ENCODE measurements around the gene DOCK9. TPM values are rescaled to one million over a fixed set of nuclear protein-coding genes. Genes with fewer than 3 reads are reported as not detected.
"Not testable (repeated sequence)": the region's sequence is repeated elsewhere in the genome, so short reads cannot be mapped to it uniquely, and the experiment has no call there.

DOCK9 gene
- total RNA-seq, 1 donor from 2014 or later = 99.8 TPM

DNA sequence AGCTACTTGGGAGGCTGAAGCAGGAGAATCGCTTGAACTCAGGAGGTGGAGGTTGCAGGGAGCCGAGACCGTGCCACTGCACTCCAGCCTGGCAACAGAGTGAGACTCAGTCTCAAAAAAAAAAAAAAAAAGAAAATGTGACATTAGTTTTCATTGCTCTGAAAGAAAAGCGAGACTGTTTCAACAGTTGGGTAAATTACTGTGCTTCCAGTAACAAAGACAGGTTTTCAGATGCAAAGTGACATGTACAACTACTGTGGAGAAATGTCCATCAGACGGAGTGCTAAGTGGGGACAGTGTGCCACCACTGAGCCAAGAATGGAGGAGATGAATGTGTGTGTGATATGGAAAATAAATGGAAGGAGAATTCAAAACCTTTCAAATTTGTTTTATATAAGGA is 201.2 kb downstream of the DOCK9 start:
- intact Hi-C loops (cut with micrococcal nuclease) = no loop called here

DNA sequence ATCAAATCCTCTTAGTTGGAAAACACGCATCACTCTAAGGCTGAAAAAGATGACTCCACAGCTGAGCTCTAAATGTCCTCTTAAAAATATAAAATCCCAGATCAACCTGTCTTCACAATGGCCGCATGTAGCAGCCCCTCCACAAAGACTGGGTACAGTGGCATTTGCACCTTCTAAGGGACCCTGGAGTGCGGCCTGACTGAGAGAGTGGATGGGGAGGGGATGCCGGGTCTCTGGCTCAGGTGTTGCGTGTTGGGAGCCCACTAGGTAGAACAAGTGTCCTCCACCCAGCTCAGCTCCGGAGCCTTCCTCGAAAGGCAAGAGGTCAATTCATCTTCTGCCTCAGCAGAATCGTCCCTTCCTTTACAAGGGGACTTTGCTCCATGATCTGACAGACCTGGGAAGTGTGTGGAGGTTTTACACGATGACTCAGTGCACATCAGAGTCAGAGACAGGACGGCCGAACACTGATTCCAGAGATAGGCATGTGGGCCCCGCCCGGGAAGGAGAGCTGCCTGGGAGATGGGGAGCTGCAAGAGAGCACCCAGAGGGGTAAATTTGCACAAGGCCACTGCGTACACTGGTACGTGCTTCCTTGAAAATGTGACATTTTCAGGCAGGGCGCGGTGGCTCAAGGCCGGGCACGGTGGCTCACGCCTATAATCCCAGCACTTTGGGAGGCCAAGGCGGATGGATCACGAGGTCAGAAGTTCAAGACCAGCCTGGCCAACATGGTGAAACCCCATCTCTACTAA is 201.8 kb downstream of the DOCK9 start:
- intact Hi-C loops (cut with micrococcal nuclease) = no loop called here

DNA sequence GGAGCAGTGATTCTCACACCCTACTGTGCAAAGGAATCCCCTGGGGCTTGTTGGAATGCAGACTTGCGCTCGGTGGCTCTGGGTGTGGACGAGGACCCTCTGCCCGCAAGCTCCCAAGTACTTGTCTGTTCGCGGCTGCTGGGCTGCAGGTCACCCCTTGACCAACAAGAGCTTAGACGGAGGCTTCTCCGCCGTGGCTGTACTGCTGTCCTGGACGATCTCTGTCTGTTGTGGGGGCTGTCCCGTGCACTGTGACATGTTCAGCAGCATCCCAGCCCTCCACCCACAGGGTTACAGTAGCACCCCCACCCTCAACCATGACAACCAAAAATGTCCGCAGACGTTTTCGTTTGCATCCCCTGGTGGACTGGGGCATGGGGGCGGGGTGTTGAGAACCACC is 202.5 kb downstream of the DOCK9 start:
- intact Hi-C loops (cut with micrococcal nuclease) = no loop called here

DNA sequence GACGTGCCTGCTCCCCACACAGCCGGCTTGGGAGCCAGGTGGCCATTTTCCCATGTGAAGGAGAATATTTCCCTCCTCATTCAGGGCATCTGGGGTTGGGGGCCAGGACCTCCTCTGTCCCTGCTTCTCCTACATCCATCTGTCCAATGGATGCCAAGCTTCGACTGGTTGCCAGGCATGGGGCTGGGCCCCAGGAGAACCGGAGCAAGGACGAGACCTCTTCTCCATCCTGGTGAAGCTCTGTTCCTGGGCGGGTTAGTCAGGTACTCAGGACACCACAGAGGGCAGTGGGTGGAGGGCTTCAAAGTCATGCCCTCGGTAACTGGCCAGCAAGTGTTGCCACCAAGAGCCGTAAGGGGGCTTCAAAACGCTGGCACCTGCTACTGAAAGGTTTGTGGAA is 203.1 kb downstream of the DOCK9 start:
- intact Hi-C loops (cut with micrococcal nuclease) = no loop called here

DNA sequence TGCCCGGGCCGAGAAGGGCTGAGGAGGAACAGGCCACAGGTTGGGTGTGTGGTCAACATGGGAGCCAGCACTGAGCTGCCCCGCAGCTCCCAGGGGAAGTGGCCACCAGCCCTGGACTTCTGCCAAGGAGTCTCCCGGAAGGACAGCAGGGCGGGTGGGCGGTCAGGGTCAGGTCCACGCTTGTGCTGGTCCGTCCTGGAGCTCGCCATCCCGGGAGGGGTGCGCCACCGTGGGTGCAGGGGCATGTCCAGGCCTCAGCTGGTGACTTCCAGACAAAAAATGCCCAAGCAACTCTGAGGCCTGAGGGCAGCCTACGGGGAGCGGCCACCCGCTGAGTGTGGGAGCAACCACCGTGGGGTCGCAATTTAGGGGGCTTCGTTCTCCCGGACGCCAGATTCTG is 203.9 kb downstream of the DOCK9 start:
- intact Hi-C loops (cut with micrococcal nuclease) = no loop called here

DNA sequence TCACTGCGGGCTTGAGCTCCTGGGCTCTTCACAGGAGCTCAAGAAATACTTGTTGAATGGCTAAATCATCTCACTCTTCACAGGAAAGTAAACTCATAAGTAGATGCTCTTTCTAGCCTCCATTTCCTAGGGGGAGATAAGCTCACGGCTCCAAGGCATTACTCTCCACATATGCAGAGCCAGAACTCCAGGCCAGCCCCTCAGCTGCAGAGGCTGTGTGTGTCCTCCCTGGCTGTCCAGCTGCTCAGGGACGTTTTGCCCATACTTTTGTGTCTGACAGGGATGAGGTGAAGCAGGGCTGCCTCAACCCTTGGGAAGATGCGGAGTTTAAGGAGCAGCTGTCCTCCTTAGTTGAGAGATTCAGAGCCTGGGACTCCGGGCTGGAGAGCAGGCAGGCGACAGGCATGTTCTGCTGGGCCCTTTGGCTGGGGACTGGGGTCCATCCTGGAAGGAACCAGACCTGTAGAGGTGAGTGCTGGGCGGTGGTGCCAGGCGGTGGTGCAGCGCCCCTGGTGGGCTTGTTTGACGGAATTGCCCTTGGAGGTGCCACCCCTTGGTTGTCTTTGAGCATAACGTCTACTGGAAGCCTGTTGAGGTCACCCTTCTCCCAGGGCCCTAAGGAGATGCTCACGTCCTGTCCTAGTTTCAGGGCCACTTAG is 204.9 kb downstream of the DOCK9 start:
- intact Hi-C loops (cut with micrococcal nuclease) = no loop called here

DNA sequence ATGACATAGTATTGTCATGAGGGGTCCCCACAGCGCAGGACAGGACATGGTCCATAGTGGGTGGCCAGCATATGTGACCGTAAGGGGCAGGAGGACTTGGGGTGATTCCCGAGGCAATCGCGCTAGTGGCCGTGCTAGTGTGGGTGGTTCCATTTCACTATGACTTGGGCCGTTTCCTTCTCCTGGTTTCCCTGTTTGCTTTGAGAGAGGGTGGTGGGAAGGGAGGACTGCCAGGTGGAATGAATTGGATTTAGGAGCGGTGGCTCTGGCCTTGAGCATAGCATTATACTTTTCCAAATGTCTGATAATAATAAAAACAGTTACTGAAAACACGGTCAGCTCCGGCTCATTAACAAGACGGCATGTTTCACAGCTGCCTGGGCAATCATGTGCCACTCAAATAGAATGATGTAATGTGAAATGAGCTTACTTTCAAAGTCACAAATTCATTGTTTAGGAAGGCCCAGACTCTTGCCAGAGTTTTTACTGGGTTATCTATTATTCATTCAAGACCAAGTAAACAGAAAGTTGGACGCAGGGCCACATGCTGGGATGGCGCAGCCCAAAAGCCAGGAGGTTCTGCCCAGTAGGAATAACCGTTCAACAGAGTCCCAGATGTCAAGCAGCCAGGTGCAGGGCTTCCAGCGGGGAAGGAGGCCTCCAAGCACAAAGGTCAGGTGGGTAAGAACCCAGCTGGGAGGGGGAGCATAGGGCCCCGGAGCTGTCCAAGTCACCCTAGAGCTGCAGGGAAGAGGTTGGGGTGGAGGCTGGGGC is 205.8 kb downstream of the DOCK9 start:
- intact Hi-C loops (cut with micrococcal nuclease) = no loop called here

DNA sequence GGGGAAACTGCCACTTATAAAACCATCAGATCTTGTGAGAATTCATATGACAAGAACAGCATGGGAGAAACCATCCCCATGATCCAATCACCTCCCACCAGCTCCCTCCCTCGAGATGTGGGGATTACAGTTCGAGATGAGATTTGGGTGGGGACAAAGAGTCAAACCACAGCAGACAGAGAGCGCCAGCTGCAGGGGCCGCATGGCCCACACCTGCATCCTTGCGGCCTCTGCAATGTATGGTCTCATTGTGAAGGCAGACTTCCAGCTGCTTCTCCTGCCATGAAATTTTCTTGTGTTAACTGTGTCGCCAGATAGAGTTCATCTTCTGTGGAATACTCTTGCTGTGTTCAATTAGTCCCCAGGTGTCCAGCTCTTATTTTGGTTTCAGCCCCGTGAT is 208.1 kb downstream of the DOCK9 start:
- intact Hi-C loops (cut with micrococcal nuclease) = no loop called here

DNA sequence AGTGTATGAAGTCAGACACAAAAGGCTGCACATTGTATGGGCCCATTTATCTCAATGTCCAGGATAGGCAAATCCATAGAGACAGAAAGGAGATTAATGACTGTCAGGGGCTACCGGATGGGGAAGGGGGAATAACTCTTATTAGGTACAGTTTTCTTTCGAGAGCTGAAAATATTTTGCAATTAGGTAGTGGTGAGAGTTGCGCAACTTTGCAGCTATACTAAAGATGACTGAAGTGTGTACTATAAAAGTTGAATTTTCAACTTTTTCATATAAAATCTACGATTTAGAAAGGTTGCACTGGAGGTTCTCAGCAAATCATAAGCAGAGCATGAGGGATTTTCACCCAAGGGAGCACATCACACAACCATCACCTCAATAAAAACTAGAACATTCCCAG is 209.3 kb downstream of the DOCK9 start:
- intact Hi-C loops (cut with micrococcal nuclease) = no loop called here

DNA sequence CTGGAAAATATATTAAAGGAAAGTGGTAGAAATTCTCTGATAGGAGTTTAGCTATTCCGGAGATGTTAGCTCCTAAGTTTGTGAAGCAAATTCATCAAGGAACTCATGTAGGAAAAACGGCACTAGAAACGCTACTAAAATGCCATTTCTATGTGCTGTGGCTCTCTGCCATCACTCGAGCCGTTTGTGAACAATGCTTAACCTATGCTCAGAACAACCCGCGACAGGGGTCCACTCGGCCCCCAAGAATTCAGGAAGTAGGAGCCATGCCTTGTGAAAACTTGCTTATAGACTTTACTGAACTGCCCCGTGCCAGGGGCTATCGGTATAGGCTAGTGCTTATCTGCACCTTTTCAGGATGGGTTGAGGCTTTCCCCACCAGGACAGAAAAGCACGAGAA is 211.2 kb downstream of the DOCK9 start:
- intact Hi-C loops (cut with micrococcal nuclease) = no loop called here

DNA sequence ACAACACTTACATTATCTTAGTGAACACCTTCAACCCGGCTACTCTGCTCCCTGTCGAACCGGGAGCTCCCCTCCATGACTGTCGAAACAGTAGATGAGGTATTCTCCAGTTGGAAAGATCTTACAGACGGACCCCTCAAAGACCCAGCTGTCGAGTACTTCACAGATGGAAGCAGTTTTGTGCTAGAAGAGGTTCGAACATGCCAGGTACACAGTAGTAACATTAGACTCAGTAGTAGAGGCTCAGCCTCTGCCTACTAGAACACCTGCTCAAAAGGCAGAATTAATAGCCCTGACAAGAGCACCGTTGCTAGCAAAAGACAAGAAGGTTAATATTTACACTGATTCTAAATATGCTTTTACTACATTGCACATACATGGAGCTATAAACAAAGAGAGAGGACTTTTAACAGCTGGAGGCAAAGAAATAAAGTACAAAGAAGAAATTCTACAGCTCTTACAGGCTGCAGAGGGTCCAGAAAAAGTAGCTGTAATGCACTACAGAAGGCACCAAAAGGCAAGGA is 211.8 kb downstream of the DOCK9 start:
- intact Hi-C loops (cut with micrococcal nuclease) = no loop called here

DNA sequence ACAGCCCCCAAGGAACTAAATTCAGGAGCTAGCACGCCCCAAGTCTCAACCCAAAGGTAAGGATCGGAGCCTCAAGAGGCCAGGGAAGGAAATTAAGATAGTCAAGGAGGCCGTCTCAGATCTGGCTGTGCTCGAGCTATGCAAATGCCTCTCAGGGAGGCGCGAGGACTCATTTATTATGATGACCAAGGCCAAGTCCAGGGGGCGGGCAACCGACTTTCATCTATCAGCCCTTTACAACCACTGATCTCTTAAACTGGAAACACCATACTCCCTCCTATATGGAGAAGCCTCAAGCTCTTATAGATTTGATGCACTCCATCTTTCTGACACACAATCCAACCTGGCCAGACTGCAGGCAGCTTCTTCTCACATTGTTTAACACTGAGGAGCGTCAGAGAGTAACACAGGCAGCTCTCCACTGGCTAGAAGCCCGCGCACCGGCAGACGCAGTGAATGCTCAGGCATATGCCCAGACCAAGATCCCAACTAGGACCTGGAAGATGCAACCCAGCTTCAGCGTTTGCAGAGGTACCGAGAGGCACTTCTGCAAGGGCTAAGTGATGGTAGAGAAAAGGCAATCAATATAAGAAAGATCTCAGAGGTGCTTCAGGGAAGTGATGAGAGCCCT is 215.8 kb downstream of the DOCK9 start:
- intact Hi-C loops (cut with micrococcal nuclease) = no loop called here

DNA sequence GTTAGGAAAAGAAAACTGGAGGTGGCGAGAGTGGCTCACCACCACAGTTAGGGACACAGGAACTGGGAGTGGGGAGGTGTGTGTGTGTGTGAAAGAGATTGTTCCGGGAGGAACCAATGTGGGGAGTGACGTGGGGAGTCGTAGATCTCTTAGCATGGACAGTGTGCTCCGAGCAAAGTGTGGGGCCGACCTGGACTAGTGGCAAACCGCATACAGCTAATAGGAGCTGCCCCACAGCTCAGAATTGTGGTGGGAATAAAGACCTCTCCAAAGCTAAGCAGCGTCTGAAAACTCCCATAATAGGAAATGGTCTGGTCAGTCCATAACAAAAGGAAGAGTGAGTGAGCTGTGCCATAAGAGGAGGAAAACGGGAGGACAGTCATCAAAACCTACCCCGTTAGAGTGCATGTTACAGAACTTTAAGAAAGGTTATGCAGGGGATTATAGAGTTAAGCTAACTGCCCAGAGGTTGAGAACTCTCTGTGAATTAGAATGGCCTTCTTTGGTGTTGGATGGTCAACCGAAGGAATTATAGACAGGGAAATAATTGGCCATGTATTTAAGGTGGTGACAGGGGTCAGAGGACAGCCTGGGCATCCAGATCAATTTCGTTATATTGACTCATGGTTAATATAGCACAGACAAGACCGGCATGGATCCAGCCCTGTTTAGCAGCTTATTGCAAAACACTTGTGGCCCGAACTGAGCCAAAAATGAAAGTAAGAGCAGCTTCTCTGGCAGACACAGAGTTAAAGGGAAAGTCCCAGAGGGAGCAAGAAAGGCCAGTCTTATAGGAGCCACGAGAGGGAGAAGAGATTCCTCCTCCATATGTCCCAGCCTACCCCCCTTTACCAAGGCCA is 216.5 kb downstream of the DOCK9 start:
- intact Hi-C loops (cut with micrococcal nuclease) = no loop called here

DNA sequence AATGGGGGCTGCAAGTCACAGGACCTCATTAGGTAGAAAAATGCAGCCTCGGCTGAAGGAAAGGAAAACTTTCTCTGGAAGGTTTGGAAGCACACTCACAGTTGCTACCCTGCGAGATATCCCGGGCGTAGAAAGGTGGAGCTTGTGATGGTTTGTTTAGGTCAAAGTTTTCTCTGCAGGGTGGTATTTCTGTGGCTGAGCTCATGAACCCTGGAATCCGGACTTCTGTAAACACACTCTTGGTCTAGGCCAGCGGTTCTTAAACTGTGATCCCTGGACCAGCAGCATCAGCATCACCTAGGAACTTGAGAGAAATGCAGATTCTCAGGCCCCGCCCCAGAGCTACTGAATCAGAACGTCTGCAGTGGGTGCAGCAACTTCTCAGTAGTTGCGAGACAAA is 222.1 kb downstream of the DOCK9 start:
- intact Hi-C loops (cut with micrococcal nuclease) = no loop called here

DNA sequence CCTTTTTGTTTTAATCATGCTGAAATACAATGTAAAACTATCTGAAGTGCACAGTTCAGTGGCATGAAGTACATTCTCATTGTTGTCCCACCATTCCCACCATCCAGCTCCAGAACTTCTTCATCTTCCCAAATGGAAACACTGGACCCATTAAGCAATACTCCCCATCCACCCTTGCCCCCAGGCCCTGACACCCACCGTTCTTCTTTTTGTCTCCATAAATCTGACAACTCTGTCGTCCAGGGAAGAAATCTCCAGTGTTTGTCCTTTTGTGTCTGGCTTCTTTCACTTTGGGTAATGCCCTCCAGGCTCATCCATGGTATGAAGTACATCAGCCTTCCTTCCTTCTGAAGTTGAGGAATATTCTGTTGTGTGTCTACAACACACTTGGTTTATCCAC is 222.7 kb downstream of the DOCK9 start:
- intact Hi-C loops (cut with micrococcal nuclease) = no loop called here

DNA sequence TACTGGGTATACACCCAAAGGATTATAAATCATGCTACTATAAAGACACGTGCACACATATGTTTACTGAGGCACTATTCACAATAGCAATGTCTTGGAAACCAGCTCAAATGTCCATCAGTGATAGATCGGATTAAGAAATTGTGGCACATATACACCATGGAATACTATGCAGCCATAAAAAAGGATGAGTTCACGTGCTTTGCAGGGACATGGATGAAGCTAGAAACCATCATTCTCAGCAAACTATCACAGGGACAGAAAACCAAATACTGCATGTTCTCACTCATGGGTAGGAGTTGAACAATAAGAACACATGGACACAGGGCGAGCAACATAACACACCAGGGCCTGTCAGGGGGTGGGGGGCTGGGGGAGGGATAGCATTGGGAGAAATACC is 223.4 kb downstream of the DOCK9 start:
- intact Hi-C loops (cut with micrococcal nuclease) = not testable (repeated sequence)

DNA sequence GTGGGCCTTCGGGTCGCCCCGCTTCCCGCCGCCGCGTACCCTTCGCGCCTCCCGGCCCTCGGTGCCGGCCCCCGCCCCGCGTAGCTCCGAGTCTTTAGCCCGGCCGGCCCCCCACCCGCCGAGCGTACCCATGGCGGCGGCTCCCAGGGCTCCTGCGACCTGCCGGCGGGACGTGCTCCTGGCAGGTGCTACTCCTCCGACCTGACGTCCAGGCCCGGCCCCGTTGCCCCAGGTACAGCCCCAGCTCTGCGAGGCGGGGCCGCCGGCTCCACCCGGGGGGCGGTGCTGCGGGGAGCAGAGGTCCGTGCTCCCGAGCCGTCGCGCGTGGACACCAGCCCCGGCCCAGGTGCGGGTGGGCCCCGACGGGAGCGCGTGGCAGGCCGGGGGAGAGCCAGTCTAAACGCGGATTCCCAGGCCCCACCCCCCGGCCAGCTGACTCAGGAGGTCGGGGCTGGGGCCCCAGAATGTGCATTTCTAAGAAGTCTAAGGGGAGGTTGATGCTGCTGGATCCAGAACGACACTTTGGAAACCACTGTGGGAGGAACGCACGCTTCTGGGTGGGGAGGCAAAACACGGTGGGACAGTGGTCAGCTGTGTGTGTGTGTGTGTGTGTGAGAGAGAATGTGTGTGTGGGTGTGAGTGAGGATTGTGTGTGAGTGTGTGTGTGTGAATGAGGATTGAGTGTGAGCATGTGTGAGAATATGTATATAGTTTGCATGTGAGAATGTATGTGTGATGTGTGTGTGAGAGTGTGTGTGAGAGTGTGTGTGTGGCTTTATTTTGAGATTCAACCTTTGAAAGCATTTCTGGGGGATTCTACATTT is 225.2 kb downstream of the DOCK9 start, which contains the start of gene SLC15A1:
TSS of gene SLC15A1 (minus strand) at position 206 of the 824 bp plus-strand sequence. CDS start at position 132, 74 bp downstream.
- intact Hi-C loops (cut with micrococcal nuclease) = no loop called here

DNA sequence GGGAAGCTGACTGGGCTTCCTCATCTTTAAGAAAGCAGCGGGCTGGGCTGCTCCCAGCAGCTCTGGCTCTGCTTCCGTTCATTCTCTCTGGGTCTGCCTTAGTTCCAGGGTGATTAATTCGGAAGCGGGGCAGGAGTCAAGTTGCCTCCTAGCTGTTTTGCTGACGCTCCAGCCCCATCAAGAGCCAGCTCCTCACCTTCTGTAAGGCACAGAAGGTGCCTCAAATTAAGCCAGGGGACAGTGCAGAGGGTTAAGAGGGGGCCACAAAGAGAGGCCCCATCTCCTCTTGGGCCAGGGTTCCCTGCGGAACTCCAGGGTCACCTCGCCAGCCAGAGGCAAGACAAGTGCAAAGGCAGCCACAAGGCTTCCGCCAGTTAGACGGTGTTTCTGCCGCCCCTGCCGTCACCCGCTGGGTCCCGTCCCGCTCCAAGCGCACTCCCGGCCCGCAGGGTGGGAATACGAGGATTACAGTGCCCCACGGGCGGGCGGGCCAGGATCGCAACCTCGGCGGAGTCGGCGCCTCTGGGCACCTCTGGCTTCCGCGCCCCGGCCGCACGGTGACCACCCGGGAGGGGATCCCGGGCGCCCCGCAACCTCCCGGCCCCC is 225.9 kb downstream of the DOCK9 start:
- intact Hi-C loops (cut with micrococcal nuclease) = no loop called here

DNA sequence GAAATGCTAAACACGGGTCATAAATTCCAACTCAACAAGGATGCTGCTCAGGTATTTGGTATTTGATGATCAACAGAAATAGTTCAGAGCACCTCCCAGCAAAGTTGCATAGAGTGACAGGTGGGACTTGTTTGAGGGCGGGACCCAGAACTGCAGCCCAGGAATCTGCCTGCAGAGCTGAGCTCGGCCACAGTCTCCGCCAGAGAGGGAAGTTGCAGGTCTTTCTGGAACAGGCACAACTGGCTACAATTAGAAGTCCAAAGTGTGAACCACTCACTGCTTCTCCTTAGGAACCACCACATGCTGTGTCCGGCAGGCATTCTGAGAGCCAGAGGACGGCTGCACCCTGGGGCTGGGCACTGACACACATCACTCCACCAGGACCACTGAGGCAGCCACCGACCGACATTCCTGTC is 226.5 kb downstream of the DOCK9 start:
- intact Hi-C loops (cut with micrococcal nuclease) = no loop called here
